Renal pelvis (tissue), 4 donors: ENCODE measurements around the gene PCDH9. TPM values are rescaled to one million over a fixed set of nuclear protein-coding genes. Genes with fewer than 3 reads are reported as not detected.

Experiments used
- DNase-seq: peaks from one replicate; pipeline ENCODE4 v3.0.0-alpha.2; 2013
- polyA plus RNA-seq, 3 donors: library from polyadenylated mRNA; unstranded; fragments of 120-200 nt; gene quantifications; one replicate each; pipeline ENCODE4 v1.2.1, GENCODE V29; 2013; ENCODE audit not compliant: insufficient read length in 3 of 3

Gene PCDH9
- polyA plus RNA-seq, 3 donors: 13.7 to 14.1 (median 13.7) TPM

GRCh38 chr13:66581675-66582074, 648.5 kb downstream of the PCDH9 start:
- no peak for DNase-seq

GRCh38 chr13:66578305-66578704, 651.8 kb downstream of the PCDH9 start:
- DNase-seq: no peak

- no peak for DNase-seq
Observed at GRCh38 chr13:66577358-66577757, 652.8 kb downstream of the PCDH9 start.

- no peak for DNase-seq
Observed at GRCh38 chr13:66576381-66576780, 653.8 kb downstream of the PCDH9 start.

GRCh38 chr13:66574606-66575005, 655.5 kb downstream of the PCDH9 start:
- DNase-seq: no peak

- no peak for DNase-seq
Observed at GRCh38 chr13:66567899-66568612, 662.1 kb downstream of the PCDH9 start.

GRCh38 chr13:66565279-66565678, 664.9 kb downstream of the PCDH9 start:
- DNase-seq: no peak

- DNase-seq: no peak
Observed at GRCh38 chr13:66563076-66563475, 667.1 kb downstream of the PCDH9 start.

- DNase-seq: no peak
Observed at GRCh38 chr13:66562054-66562453, 668.1 kb downstream of the PCDH9 start.

- no peak for DNase-seq
Observed at GRCh38 chr13:66560991-66561390, 669.1 kb downstream of the PCDH9 start.

GRCh38 chr13:66560189-66560588, 669.9 kb downstream of the PCDH9 start:
- DNase-seq: no peak

GRCh38 chr13:66559093-66559492, 671.0 kb downstream of the PCDH9 start:
- no peak for DNase-seq

GRCh38 chr13:66558506-66558905, 671.6 kb downstream of the PCDH9 start:
- no peak for DNase-seq

- DNase-seq: no peak
Observed at GRCh38 chr13:66557357-66557756, 672.8 kb downstream of the PCDH9 start.

- DNase-seq: no peak
Observed at GRCh38 chr13:66556306-66556705, 673.8 kb downstream of the PCDH9 start.

GRCh38 chr13:66553391-66553790, 676.7 kb downstream of the PCDH9 start:
- DNase-seq: no peak

- DNase-seq: no peak
Observed at GRCh38 chr13:66551128-66551527, 679.0 kb downstream of the PCDH9 start.

GRCh38 chr13:66547685-66548084, 682.5 kb downstream of the PCDH9 start:
- no peak for DNase-seq

- DNase-seq: no peak
Observed at GRCh38 chr13:66546534-66547379, 683.4 kb downstream of the PCDH9 start.

- no peak for DNase-seq
Observed at GRCh38 chr13:66543780-66544179, 686.4 kb downstream of the PCDH9 start.

GRCh38 chr13:66537417-66537816, 692.7 kb downstream of the PCDH9 start:
- no peak for DNase-seq

GRCh38 chr13:66536746-66537145, 693.4 kb downstream of the PCDH9 start:
- no peak for DNase-seq

GRCh38 chr13:66534561-66534960, 695.6 kb downstream of the PCDH9 start:
- no peak for DNase-seq
